Peyer's patch (tissue), 4 donors: ENCODE results near the gene SPRED2. TPM values are rescaled to one million over a fixed set of nuclear protein-coding genes. Genes with fewer than 3 reads are reported as not detected.

Experiments used
- DNase-seq, 3 donors: peaks; one replicate each; pipeline ENCODE4 v3.0.0-alpha.2; 2017 to 2019
- H3K27ac ChIP-seq, 4 donors: fragments of 200-600 bp; sonication (generic); one replicate each; pipeline ENCODE4 v1.5.1; 2016 to 2019
- H3K27me3 ChIP-seq, 2 donors: fragments of 200-600 bp; sonication (generic); one replicate each; pipeline ENCODE4 v1.5.1; 2019
- H3K36me3 ChIP-seq, 3 donors: fragments of 200-600 bp; sonication (generic); one replicate each; pipeline ENCODE4 v1.5.1; 2016 to 2019
- H3K4me1 ChIP-seq, 4 donors: fragments of 200-600 bp; sonication (generic); one replicate each; pipeline ENCODE4 v1.5.1; 2016 to 2019
- H3K4me3 ChIP-seq, 4 donors: fragments of 200-600 bp; sonication (generic); 1 replicate in 3 of 4; 2 replicates in 1 of 4; pipeline ENCODE4 v1.5.1; 2016 to 2019; ENCODE audit warnings: mild to moderate bottlenecking in 1 of 4
- H3K9me3 ChIP-seq, 4 donors: fragments of 200-600 bp; sonication (generic); one replicate each; pipeline ENCODE4 v1.5.1; 2016 to 2019; ENCODE audit warnings: mild to moderate bottlenecking in 1 of 4
- POLR2A ChIP-seq, 2 donors: fragments of 450-650 bp; IDR thresholded peaks; one replicate each; pipeline ENCODE4 v1.5.1; 2017; ENCODE audit warnings: antibody characterized with exemption in 2 of 2, mild to moderate bottlenecking in 2 of 2, moderate library complexity in 2 of 2
- total RNA-seq, 4 donors: library from RNA; depleted of rRNA; stranded (reverse); fragments of >200 nt; gene quantifications; one replicate each; pipeline ENCODE4 v1.1.0, GENCODE V29; 2016
- TF ChIP-seq, protein P1 (sequence below), 6 experiments: fragments of 450-650 bp in 4 of 6; fragments of 200-600 bp in 2 of 6; sonication (generic) in 1 of 6; IDR thresholded peaks; one replicate each; pipeline ENCODE4 v1.5.1; 2017 to 2019; ENCODE audit warnings: antibody characterized with exemption in 6 of 6, mild to moderate bottlenecking in 3 of 6, moderate library complexity in 1 of 6

Gene SPRED2
- total RNA-seq, 4 donors from 2014 or later, result 14.9 to 26.9 (median 23.0) TPM

DNA sequence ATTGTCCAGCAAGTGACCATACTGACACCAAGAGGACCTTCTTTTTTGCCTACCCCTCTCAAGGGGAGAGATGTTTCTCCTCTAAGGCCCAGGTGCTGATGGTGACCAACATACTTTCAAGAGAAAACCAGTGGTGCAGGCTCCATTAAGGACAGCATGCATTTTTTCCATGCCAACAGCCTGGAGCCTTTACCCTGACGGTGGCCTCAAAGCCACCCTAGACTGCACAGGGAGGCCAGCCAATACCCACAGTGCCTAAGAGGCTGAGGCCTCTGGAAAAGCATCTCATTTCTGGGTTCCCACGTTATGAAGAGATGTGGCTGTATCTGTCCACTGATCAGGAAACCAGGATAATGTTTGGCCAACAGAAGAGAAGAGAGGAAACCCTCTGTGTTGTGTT, 19.3 kb downstream of the SPRED2 start:
- Histone ChIP-seq H3K27me3 (no peaks in the 10 kb centered on the region), H3K4me1 (peaks cover 0 to 21% (median 0%) of the 10 kb centered on the region in 4 donors), H3K36me3 (no peaks in the 10 kb centered on the region), H3K4me3 (no peak overlapping the region), H3K27ac (no peak overlapping the region), H3K9me3 (no peaks in the 10 kb centered on the region)
- DNase-seq, result no peak
- TF ChIP-seq, protein P1, sequence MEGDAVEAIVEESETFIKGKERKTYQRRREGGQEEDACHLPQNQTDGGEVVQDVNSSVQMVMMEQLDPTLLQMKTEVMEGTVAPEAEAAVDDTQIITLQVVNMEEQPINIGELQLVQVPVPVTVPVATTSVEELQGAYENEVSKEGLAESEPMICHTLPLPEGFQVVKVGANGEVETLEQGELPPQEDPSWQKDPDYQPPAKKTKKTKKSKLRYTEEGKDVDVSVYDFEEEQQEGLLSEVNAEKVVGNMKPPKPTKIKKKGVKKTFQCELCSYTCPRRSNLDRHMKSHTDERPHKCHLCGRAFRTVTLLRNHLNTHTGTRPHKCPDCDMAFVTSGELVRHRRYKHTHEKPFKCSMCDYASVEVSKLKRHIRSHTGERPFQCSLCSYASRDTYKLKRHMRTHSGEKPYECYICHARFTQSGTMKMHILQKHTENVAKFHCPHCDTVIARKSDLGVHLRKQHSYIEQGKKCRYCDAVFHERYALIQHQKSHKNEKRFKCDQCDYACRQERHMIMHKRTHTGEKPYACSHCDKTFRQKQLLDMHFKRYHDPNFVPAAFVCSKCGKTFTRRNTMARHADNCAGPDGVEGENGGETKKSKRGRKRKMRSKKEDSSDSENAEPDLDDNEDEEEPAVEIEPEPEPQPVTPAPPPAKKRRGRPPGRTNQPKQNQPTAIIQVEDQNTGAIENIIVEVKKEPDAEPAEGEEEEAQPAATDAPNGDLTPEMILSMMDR (IDR thresholded peaks at IDR 0.05), result no peak
- no peak for TF ChIP-seq POLR2A (IDR thresholded peaks at IDR 0.05)

DNA sequence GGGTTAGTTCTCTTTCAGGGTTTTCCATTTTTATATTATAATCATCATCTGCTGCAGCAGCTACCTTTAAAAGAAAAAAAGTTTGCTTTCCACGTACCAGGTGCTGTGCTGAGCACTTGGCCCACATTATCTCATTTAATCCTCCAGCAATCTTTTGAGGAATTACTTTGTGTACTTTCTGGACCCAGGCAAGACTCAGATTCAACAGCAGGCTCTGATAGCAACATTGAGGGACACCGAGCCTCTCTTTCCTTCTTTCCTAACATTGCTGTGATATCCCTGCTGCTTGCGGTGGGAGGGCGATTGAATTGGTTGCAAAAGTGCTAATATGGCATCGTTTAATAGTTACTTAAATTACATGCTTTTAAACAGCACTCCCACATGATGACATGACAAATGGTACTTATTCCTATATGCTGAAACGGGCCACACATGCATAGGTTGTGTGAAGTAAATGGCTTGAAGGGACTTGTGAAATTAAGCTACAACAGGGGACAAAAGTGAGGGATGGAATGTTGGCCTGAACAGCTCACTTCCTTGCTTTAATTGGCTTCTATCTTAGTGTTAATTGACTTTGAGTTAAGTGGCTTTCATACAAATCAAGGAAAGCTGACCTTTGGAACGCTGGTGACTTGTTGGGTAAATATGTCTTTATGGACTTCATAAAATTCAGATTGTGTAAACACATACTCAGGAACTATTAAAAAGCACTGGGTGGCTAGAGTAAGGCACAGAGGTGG, 21.2 kb downstream of the SPRED2 start:
- Histone ChIP-seq H3K4me1 (peaks cover 0 to 21% (median 0%) of the 10 kb centered on the region in 4 donors), H3K27me3 (no peaks in the 10 kb centered on the region), H3K9me3 (no peaks in the 10 kb centered on the region), H3K36me3 (no peaks in the 10 kb centered on the region), H3K4me3 (peak overlapping the region in 1 of 4 donors; percentile 8), H3K27ac (peak overlapping the region in 3 of 4 donors; percentile 41 to 81 (median 56))
- no peak for TF ChIP-seq POLR2A (IDR thresholded peaks at IDR 0.05)
- DNase-seq, result peak in 1 of 3 donors; percentile 76

DNA sequence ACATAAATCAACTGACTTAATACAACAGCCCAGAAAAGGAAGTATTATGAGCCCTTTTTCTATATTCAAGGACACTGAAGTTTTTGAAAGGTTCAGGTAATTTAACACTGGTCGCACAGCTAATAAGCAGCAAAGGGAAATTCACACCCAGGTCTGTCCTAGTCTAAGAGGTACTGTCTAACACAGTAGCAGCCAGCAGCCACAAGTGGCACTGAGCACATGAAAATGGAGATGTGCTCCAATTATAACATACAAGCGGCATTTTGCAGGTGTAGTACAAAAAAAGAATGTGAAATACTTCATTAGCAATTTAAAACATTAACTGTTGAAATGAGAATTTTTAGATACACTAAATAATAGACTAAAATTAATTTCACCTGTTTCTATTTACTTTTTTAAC, 23.4 kb downstream of the SPRED2 start:
- no peak for DNase-seq
- Histone ChIP-seq H3K36me3 (no peaks in the 10 kb centered on the region), H3K27ac (no peak overlapping the region), H3K4me1 (peaks cover 0 to 21% (median 0%) of the 10 kb centered on the region in 4 donors), H3K4me3 (no peak overlapping the region), H3K27me3 (no peaks in the 10 kb centered on the region), H3K9me3 (no peaks in the 10 kb centered on the region)
- no peak for TF ChIP-seq POLR2A (IDR thresholded peaks at IDR 0.05)

DNA sequence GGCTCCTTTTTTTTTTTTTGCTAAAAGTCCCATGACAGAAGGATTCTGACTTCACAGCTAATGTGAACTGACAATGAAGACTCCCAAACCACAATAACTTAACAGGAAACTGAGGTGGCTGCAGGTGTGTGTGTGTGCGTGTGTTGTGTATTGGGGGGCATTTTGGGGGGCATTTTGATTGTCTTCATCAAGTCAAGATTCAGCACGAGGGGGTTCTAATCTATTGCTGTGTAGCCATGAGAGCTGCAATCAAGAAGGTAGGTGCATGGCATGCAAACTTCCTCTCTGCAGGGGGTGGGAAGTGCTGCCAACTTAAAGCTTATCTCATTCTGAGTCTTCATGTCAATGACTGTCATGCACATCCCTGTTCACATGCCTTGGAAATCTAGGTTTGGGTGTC, 25.2 kb downstream of the SPRED2 start:
- DNase-seq, result no peak
- H3K4me3 ChIP-seq, result no peak overlapping the region
- no peaks in the 10 kb centered on the region for H3K27me3 ChIP-seq
- H3K36me3 ChIP-seq, result no peaks in the 10 kb centered on the region
- no peak overlapping the region for H3K27ac ChIP-seq
- peaks cover 0 to 10% (median 0%) of the 10 kb centered on the region in 4 donors for H3K4me1 ChIP-seq
- H3K9me3 ChIP-seq, result no peaks in the 10 kb centered on the region
- TF ChIP-seq, protein P1 (IDR thresholded peaks at IDR 0.05), result no peak
- TF ChIP-seq POLR2A (IDR thresholded peaks at IDR 0.05), result no peak

DNA sequence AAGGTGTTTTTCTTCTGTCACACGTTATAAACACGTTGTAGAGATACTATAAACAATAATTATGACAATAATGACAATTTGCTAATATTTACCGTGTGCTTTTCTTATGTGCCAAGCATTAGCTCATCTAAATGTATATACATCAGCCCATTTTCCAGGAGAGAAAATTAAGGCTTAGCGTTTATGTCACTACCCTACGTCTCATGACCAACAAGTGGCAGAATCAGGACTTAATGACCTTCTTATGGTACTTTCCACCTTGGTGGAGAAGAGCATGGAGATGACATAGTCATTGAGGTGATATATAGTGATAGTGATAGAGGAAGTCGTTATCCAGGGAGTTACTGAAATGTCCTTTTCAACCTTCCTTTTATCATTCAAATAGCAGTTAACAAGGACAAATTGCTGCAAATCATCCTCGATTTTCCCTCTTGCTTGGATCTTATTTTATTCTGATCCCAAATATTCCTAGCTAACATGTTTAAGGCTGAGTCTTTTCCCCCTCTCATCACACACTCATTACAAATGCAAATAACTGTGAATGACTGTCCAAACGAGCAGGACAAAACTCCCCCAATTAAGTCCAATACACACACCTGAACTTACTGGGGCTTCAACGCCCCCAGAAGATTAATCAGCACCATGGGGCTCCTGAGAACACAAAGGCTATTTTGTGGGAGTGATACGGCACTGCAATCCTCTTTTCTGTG, 27.3 kb downstream of the SPRED2 start:
- Histone ChIP-seq H3K36me3 (no peaks in the 10 kb centered on the region), H3K27me3 (no peaks in the 10 kb centered on the region), H3K4me1 (no peaks in the 10 kb centered on the region), H3K27ac (no peak overlapping the region), H3K4me3 (no peak overlapping the region), H3K9me3 (no peaks in the 10 kb centered on the region)
- DNase-seq, result no peak
- TF ChIP-seq POLR2A (IDR thresholded peaks at IDR 0.05), result no peak
- TF ChIP-seq, protein P1 (IDR thresholded peaks at IDR 0.05), result no peak

DNA sequence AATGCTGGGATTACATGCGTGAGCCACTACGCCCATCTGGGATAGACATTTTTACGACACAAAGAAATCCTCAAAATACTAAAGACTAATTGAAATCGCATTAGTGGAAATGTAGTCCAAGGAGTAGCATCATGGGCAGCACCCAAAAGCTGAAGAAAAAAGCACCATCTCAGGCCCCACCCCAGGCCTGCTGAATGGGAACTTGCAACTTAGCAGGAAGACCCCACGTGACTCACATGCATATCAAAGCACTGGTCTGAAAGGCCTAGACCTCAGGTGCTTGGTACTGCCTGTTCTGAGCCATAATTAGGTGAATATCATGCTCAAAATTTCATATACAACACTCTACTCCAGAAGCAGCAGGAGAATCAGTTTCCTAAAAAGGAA, 28.9 kb downstream of the SPRED2 start:
- Histone ChIP-seq H3K27me3 (no peaks in the 10 kb centered on the region), H3K27ac (no peak overlapping the region), H3K4me3 (no peak overlapping the region), H3K9me3 (no peaks in the 10 kb centered on the region), H3K4me1 (no peaks in the 10 kb centered on the region), H3K36me3 (no peaks in the 10 kb centered on the region)
- TF ChIP-seq POLR2A (IDR thresholded peaks at IDR 0.05), result no peak
- TF ChIP-seq, protein P1 (IDR thresholded peaks at IDR 0.05), result no peak
- no peak for DNase-seq
